ENCODE measurements around the gene SMAD6. TPM values are rescaled to one million over a fixed set of nuclear protein-coding genes. Genes with fewer than 3 reads are reported as not detected.

Gene SMAD6
- total and polyA plus RNA-seq, 9 of the 15 experiments (the other 6 are each of a cell fraction or from before 2014, with no cell fraction given) = 0.10 to 15.5 (median 3.7) TPM

GRCh38 chr15:66679657-66680108 is 22.4 kb upstream of the SMAD6 start (continued):
- TF ChIP-seq, protein P1, sequence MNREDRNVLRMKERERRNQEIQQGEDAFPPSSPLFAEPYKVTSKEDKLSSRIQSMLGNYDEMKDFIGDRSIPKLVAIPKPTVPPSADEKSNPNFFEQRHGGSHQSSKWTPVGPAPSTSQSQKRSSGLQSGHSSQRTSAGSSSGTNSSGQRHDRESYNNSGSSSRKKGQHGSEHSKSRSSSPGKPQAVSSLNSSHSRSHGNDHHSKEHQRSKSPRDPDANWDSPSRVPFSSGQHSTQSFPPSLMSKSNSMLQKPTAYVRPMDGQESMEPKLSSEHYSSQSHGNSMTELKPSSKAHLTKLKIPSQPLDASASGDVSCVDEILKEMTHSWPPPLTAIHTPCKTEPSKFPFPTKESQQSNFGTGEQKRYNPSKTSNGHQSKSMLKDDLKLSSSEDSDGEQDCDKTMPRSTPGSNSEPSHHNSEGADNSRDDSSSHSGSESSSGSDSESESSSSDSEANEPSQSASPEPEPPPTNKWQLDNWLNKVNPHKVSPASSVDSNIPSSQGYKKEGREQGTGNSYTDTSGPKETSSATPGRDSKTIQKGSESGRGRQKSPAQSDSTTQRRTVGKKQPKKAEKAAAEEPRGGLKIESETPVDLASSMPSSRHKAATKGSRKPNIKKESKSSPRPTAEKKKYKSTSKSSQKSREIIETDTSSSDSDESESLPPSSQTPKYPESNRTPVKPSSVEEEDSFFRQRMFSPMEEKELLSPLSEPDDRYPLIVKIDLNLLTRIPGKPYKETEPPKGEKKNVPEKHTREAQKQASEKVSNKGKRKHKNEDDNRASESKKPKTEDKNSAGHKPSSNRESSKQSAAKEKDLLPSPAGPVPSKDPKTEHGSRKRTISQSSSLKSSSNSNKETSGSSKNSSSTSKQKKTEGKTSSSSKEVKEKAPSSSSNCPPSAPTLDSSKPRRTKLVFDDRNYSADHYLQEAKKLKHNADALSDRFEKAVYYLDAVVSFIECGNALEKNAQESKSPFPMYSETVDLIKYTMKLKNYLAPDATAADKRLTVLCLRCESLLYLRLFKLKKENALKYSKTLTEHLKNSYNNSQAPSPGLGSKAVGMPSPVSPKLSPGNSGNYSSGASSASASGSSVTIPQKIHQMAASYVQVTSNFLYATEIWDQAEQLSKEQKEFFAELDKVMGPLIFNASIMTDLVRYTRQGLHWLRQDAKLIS (CRISPR knock-in tag; IDR thresholded peaks at IDR 0.05) = no peak
- TF ChIP-seq ZNF696 (CRISPR knock-in tag; conservative IDR thresholded peaks at IDR 0.05) (no peak), KDM4B (IDR thresholded peaks at IDR 0.05; ENCODE audit: borderline replicate concordance in 2 of 2, low read depth in 1 of 2) (no peak), FOS (IDR thresholded peaks at IDR 0.05; ENCODE audit: extremely low read depth, insufficient read length) (no peak), PRDM10 (IDR thresholded peaks at IDR 0.05; ENCODE audit: partially characterized antibody) (peak; percentile 33), CBX3 (IDR thresholded peaks at IDR 0.05; ENCODE audit: borderline replicate concordance in 1 of 2, low read length in 2 of 2) (peak in 1 of 2 experiments; percentile 77; a peak in 2 of 3 replicates), JUNB (CRISPR knock-in tag; conservative IDR thresholded peaks at IDR 0.05) (no peak), DNMT1 (IDR thresholded peaks at IDR 0.05) (no peak), ZNF583 (CRISPR knock-in tag; IDR thresholded peaks at IDR 0.05) (peak; percentile 67; the same call in 1 of the 2 replicates), ZC3H4 (CRISPR knock-in tag; IDR thresholded peaks at IDR 0.05; ENCODE audit: borderline replicate concordance) (no peak), AFF1 (IDR thresholded peaks at IDR 0.05; ENCODE audit: low read depth in 1 of 2, partially characterized antibody in 2 of 2) (peak in 1 of 2 experiments; percentile 89)
- TF ChIP-seq, protein P2, sequence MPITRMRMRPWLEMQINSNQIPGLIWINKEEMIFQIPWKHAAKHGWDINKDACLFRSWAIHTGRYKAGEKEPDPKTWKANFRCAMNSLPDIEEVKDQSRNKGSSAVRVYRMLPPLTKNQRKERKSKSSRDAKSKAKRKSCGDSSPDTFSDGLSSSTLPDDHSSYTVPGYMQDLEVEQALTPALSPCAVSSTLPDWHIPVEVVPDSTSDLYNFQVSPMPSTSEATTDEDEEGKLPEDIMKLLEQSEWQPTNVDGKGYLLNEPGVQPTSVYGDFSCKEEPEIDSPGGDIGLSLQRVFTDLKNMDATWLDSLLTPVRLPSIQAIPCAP (CRISPR knock-in tag; IDR thresholded peaks at IDR 0.05; ENCODE audit: borderline replicate concordance) = no peak
- TF ChIP-seq, protein P3, sequence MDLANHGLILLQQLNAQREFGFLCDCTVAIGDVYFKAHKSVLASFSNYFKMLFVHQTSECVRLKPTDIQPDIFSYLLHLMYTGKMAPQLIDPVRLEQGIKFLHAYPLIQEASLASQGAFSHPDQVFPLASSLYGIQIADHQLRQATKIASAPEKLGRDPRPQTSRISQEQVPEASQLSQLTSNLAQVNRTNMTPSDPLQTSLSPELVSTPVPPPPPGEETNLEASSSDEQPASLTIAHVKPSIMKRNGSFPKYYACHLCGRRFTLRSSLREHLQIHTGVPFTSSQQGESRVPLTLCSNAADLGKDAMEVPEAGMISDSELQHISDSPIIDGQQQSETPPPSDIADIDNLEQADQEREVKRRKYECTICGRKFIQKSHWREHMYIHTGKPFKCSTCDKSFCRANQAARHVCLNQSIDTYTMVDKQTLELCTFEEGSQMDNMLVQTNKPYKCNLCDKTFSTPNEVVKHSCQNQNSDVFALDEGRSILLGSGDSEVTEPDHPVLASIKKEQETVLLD (IDR thresholded peaks at IDR 0.05) = peak; percentile 85

All from K562 (cell line).